DMS53 treated with DMSO at 0.1 percent for 48 hours (cell line): ENCODE results near the gene ZNF492.
"Not testable (repeated sequence)": the region's sequence is repeated elsewhere in the genome, so short reads cannot be mapped to it uniquely, and the experiment has no call there.

ENCODE experiments used
- DNase-seq: peaks from one replicate; lab custom pipeline; 2025; ENCODE audit not compliant: unreplicated experiment; lab: John Stamatoyannopoulos, UW

The ZNF492 gene

GRCh38 chr19:22617181-22617580 is 16.9 kb upstream of the ZNF492 start:
- not testable (repeated sequence) for DNase-seq

GRCh38 chr19:22617614-22618320 is 16.4 kb upstream of the ZNF492 start:
- no peak for DNase-seq

- DNase-seq, result no peak
These were observed 14.8 kb upstream of the ZNF492 start for GRCh38 chr19:22619371-22619770.

GRCh38 chr19:22619932-22620331 is 14.2 kb upstream of the ZNF492 start:
- no peak for DNase-seq

GRCh38 chr19:22620401-22620800 is 13.7 kb upstream of the ZNF492 start:
- no peak for DNase-seq

- no peak for DNase-seq
These were observed 13.2 kb upstream of the ZNF492 start for GRCh38 chr19:22620912-22621311.

GRCh38 chr19:22622020-22622419 is 12.1 kb upstream of the ZNF492 start:
- no peak for DNase-seq

- DNase-seq, result no peak
These were observed 11.0 kb upstream of the ZNF492 start for GRCh38 chr19:22622901-22623840.

GRCh38 chr19:22623841-22624221 is 10.3 kb upstream of the ZNF492 start:
- DNase-seq, result no peak

GRCh38 chr19:22625266-22626035 is 8.7 kb upstream of the ZNF492 start:
- no peak for DNase-seq

- DNase-seq, result no peak
These were observed 6.6 kb upstream of the ZNF492 start for GRCh38 chr19:22627526-22627925.

- no peak for DNase-seq
These were observed 5.7 kb upstream of the ZNF492 start for GRCh38 chr19:22628401-22628800.

- no peak for DNase-seq
These were observed 315 bp downstream of the ZNF492 start for GRCh38 chr19:22634450-22634827.

GRCh38 chr19:22685493-22685892 is 51.4 kb downstream of the ZNF492 start:
- not testable (repeated sequence) for DNase-seq

- DNase-seq, result not testable (repeated sequence)
These were observed 68.5 kb downstream of the ZNF492 start for GRCh38 chr19:22702661-22703060.

GRCh38 chr19:22703096-22703495 is 69.0 kb downstream of the ZNF492 start:
- not testable (repeated sequence) for DNase-seq

- DNase-seq, result no peak
These were observed 74.9 kb downstream of the ZNF492 start for GRCh38 chr19:22708983-22709382.
